ENCODE data around the gene PRKCH.

GRCh38 chr14:61587081-61587713, 265.8 kb downstream of the PRKCH start:
- TF ChIP-seq, protein P1, sequence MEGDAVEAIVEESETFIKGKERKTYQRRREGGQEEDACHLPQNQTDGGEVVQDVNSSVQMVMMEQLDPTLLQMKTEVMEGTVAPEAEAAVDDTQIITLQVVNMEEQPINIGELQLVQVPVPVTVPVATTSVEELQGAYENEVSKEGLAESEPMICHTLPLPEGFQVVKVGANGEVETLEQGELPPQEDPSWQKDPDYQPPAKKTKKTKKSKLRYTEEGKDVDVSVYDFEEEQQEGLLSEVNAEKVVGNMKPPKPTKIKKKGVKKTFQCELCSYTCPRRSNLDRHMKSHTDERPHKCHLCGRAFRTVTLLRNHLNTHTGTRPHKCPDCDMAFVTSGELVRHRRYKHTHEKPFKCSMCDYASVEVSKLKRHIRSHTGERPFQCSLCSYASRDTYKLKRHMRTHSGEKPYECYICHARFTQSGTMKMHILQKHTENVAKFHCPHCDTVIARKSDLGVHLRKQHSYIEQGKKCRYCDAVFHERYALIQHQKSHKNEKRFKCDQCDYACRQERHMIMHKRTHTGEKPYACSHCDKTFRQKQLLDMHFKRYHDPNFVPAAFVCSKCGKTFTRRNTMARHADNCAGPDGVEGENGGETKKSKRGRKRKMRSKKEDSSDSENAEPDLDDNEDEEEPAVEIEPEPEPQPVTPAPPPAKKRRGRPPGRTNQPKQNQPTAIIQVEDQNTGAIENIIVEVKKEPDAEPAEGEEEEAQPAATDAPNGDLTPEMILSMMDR (IDR thresholded peaks at IDR 0.05; ENCODE audit: borderline replicate concordance, extremely low read depth, low read length, poor library complexity, severe bottlenecking) = no peak
- no peak for TF ChIP-seq EZH2 (IDR thresholded peaks at IDR 0.05; ENCODE audit: borderline replicate concordance, low read depth, low read length, severe bottlenecking)
